Measurements from ENCODE around the gene OCA2.

Gene OCA2

DNA sequence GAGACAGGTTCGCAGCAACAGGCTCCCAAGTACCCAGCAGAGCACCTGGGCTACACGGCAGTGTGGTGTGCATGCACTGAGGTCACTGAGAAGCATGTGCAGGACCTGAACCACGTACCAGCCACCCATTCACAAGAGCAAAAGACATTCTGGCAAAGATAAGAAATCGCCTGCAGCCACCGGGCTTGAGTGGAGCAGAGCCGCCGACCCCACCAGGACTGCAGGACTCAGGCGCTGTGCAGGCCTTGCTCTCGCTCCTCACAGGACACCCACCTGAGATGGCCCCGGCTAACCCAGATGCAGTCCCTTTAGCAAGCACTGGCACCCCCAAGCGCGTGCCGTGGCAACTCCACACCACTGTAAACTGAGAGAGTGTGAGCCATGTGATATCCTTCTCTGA, 32.3 kb upstream of the OCA2 start:
- Histone ChIP-seq H3K36me3 (ENCODE audit: control insufficient read depth in 1 of 2, insufficient read depth in 2 of 2, low read length in 2 of 2) (peaks cover 38 to 75% of the 10 kb centered on the region in 2 donors), H3K4me3 (ENCODE audit: low read depth in 1 of 2, low read length in 2 of 2) (no peak overlapping the region), H3K9me3 (ENCODE audit: control insufficient read depth in 1 of 2, low read length in 2 of 2) (no peaks in the 10 kb centered on the region), H3K9ac (ENCODE audit: low read depth in 1 of 2, low read length in 2 of 2) (no peak overlapping the region), H3K27ac (ENCODE audit: low read depth, low read length) (no peak overlapping the region), H3K4me1 (ENCODE audit: control insufficient read depth in 1 of 2, insufficient read depth in 2 of 2, low read length in 2 of 2) (no peaks in the 10 kb centered on the region), H3K27me3 (ENCODE audit: control insufficient read depth in 1 of 2, insufficient read depth in 2 of 2, low read length in 2 of 2) (no peaks in the 10 kb centered on the region)

DNA sequence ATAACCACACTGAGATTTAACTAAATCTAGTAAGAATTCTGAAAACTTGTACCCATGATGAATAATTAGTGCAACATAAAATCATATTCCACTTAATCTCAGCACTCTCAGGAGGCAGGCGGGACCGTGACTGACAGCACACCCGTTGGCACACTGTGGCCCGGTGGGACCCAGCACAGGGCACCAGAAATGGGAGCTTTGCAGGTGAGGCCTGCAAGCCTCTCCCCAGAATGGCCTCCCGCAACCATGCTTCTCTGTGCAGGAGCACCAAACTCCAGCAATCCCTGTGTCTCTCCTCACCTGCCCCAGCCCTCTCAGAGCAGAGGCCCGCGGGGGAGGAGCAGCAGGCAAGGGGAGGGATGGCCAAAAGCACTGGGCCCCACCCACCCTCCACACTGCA, 31.5 kb upstream of the OCA2 start:
- peaks cover 38 to 77% of the 10 kb centered on the region in 2 donors for H3K36me3 ChIP-seq (ENCODE audit: control insufficient read depth in 1 of 2, insufficient read depth in 2 of 2, low read length in 2 of 2)
- no peaks in the 10 kb centered on the region for H3K4me1 ChIP-seq (ENCODE audit: control insufficient read depth in 1 of 2, insufficient read depth in 2 of 2, low read length in 2 of 2)
- H3K9ac ChIP-seq (ENCODE audit: low read depth in 1 of 2, low read length in 2 of 2), result no peak overlapping the region
- H3K27ac ChIP-seq (ENCODE audit: low read depth, low read length), result no peak overlapping the region
- no peak overlapping the region for H3K4me3 ChIP-seq (ENCODE audit: low read depth in 1 of 2, low read length in 2 of 2)
- no peaks in the 10 kb centered on the region for H3K27me3 ChIP-seq (ENCODE audit: control insufficient read depth in 1 of 2, insufficient read depth in 2 of 2, low read length in 2 of 2)
- no peaks in the 10 kb centered on the region for H3K9me3 ChIP-seq (ENCODE audit: control insufficient read depth in 1 of 2, low read length in 2 of 2)

DNA sequence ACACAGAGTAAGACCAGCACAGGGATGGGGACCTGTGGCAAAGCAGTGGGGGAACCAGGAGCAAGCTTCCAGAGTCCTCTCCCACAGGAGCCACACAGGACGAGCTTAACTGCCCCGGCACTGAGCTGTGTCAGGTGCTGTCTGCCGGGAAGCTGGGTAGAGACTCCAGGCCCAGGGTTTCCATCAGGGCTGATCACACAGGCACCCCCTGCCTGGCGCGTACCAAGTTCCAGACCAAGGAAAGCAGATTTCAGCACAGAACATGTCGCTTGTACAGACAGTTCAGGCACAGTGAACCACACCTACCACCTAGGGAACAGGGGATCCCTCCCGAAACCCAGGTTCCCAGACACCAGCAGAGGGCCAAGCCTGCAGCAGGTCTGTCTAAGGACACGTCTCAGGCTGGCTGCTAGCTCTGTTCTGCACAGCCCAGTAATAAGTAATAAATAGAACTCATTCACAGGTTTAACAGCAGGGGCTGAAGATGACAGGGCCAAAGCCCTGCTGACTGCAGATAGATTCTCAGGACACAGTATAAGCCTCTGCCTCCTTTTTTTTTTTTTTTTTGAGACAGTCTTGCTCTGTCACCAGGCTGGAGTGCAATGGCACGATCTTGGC, 30.2 kb upstream of the OCA2 start:
- H3K36me3 ChIP-seq (ENCODE audit: control insufficient read depth in 1 of 2, insufficient read depth in 2 of 2, low read length in 2 of 2), result peaks cover 49 to 78% of the 10 kb centered on the region in 2 donors
- no peaks in the 10 kb centered on the region for H3K27me3 ChIP-seq (ENCODE audit: control insufficient read depth in 1 of 2, insufficient read depth in 2 of 2, low read length in 2 of 2)
- H3K9ac ChIP-seq (ENCODE audit: low read depth in 1 of 2, low read length in 2 of 2), result no peak overlapping the region
- no peaks in the 10 kb centered on the region for H3K9me3 ChIP-seq (ENCODE audit: control insufficient read depth in 1 of 2, low read length in 2 of 2)
- H3K4me1 ChIP-seq (ENCODE audit: control insufficient read depth in 1 of 2, insufficient read depth in 2 of 2, low read length in 2 of 2), result no peaks in the 10 kb centered on the region
- H3K27ac ChIP-seq (ENCODE audit: low read depth, low read length), result no peak overlapping the region
- no peak overlapping the region for H3K4me3 ChIP-seq (ENCODE audit: low read depth in 1 of 2, low read length in 2 of 2)

DNA sequence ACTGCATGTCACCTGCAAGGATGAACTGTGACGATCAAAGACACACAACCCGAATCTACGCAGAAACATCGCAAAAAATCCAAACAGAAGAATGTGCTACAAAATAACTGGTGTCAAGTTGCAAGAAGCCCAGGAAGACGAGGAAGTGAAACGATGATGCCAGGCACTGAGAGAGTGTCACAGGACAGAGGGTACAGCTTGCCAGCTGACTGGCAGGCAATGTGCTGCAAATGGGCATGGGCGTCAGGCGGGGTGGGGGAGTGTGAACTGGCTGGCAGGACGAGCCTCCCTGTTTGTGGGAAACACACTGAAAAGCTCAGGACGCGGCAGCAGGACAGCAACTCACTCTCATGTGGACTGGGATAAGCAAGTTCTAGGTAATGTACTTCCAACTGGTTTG, 28.9 kb upstream of the OCA2 start:
- Histone ChIP-seq H3K27me3 (ENCODE audit: control insufficient read depth in 1 of 2, insufficient read depth in 2 of 2, low read length in 2 of 2) (no peaks in the 10 kb centered on the region), H3K9ac (ENCODE audit: low read depth in 1 of 2, low read length in 2 of 2) (no peak overlapping the region), H3K27ac (ENCODE audit: low read depth, low read length) (no peak overlapping the region), H3K4me3 (ENCODE audit: low read depth in 1 of 2, low read length in 2 of 2) (no peak overlapping the region), H3K4me1 (ENCODE audit: control insufficient read depth in 1 of 2, insufficient read depth in 2 of 2, low read length in 2 of 2) (no peaks in the 10 kb centered on the region), H3K36me3 (ENCODE audit: control insufficient read depth in 1 of 2, insufficient read depth in 2 of 2, low read length in 2 of 2) (peaks cover 60 to 81% of the 10 kb centered on the region in 2 donors), H3K9me3 (ENCODE audit: control insufficient read depth in 1 of 2, low read length in 2 of 2) (no peaks in the 10 kb centered on the region)

DNA sequence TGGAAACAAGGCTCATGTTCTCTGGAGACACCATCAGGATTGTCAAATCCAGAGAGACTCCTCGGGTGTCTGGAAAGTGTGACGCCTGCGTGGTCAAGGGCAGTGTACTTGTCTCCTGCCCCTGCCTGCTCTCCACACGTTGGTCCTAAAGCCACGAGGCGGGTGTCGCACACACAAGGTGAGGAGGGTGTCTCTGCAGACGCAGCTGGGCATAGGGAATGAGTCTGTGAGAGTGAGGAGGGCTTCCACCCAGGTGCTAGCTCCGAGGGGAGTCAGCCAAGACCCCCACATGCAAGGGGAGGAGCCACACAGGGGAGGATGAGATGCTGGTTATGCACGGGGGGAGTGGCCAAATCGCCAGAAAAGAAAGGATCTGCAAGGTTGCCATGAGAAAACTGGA, 27.9 kb upstream of the OCA2 start:
- no peak overlapping the region for H3K9ac ChIP-seq (ENCODE audit: low read depth in 1 of 2, low read length in 2 of 2)
- no peaks in the 10 kb centered on the region for H3K9me3 ChIP-seq (ENCODE audit: control insufficient read depth in 1 of 2, low read length in 2 of 2)
- H3K4me3 ChIP-seq (ENCODE audit: low read depth in 1 of 2, low read length in 2 of 2), result no peak overlapping the region
- H3K27me3 ChIP-seq (ENCODE audit: control insufficient read depth in 1 of 2, insufficient read depth in 2 of 2, low read length in 2 of 2), result no peaks in the 10 kb centered on the region
- peaks cover 56 to 82% of the 10 kb centered on the region in 2 donors for H3K36me3 ChIP-seq (ENCODE audit: control insufficient read depth in 1 of 2, insufficient read depth in 2 of 2, low read length in 2 of 2)
- no peak overlapping the region for H3K27ac ChIP-seq (ENCODE audit: low read depth, low read length)
- no peaks in the 10 kb centered on the region for H3K4me1 ChIP-seq (ENCODE audit: control insufficient read depth in 1 of 2, insufficient read depth in 2 of 2, low read length in 2 of 2)

DNA sequence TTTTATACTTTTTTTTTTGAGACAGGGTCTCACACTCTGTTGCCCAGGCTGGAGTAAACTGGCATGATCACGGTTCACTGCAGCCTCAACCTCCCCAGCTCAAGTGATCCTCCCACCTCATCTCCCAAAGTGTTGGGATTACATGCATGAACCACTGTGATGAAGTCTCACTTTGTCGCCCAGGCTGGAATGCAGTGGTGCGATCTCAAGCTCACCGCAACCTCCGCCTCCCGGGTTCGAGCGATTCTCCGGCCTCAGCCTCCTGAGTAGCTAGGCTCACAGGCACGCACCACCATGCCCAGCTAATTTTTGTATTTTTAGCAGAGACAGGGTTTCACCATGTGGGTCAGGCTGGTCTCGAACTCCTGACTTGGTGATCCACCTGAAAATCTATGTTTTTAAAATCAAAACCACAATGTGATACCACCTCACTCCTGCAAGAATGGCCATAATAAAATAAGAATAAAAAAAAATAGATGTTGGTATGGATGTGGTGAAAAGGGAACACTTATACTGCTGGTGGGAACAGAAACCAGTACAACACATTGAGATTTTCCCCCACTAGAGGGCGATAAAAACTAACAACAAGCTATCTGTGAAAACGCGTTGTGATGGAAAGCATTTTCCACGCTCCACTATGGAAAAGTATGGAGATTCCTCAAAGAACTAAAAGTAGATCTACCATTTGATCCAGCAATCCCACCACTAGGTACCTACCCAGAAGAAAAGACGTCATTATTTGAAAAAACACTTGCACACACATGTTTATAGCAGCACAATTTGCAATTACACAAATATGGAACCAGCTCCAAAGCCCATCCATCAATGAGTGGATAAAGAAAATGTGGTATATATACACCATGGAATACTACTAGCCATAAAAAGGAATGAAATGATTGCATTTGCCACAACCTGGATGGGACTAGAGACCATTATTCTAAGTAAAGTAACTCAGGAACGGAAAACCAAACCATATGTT, 26.8 kb upstream of the OCA2 start:
- H3K9me3 ChIP-seq (ENCODE audit: control insufficient read depth in 1 of 2, low read length in 2 of 2), result no peaks in the 10 kb centered on the region
- H3K36me3 ChIP-seq (ENCODE audit: control insufficient read depth in 1 of 2, insufficient read depth in 2 of 2, low read length in 2 of 2), result peaks cover 54 to 82% of the 10 kb centered on the region in 2 donors
- no peak overlapping the region for H3K4me3 ChIP-seq (ENCODE audit: low read depth in 1 of 2, low read length in 2 of 2)
- H3K27me3 ChIP-seq (ENCODE audit: control insufficient read depth in 1 of 2, insufficient read depth in 2 of 2, low read length in 2 of 2), result no peaks in the 10 kb centered on the region
- H3K27ac ChIP-seq (ENCODE audit: low read depth, low read length), result no peak overlapping the region
- H3K4me1 ChIP-seq (ENCODE audit: control insufficient read depth in 1 of 2, insufficient read depth in 2 of 2, low read length in 2 of 2), result no peaks in the 10 kb centered on the region
- H3K9ac ChIP-seq (ENCODE audit: low read depth in 1 of 2, low read length in 2 of 2), result no peak overlapping the region

DNA sequence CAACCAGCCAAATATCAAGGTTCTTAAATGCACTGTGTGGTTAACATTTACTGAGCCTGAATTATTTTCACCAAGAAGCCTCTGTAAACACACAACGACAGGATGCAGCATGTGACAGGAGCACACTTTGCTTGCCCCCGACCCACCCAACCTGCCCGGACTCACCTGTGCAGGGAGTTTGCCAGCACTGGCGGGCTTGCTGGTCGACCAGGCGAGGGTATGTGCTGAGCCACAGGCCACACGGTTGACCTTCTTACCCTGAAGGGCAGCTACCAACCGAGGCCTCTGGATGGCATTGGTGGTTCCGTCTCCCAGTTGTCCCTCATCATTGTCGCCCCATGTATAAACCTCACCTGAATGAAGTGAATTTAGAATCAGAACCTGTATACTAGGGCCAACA, 25.7 kb upstream of the OCA2 start:
- Histone ChIP-seq H3K4me3 (ENCODE audit: low read depth in 1 of 2, low read length in 2 of 2) (no peak overlapping the region), H3K27me3 (ENCODE audit: control insufficient read depth in 1 of 2, insufficient read depth in 2 of 2, low read length in 2 of 2) (no peaks in the 10 kb centered on the region), H3K9ac (ENCODE audit: low read depth in 1 of 2, low read length in 2 of 2) (no peak overlapping the region), H3K27ac (ENCODE audit: low read depth, low read length) (no peak overlapping the region), H3K4me1 (ENCODE audit: control insufficient read depth in 1 of 2, insufficient read depth in 2 of 2, low read length in 2 of 2) (no peaks in the 10 kb centered on the region), H3K36me3 (ENCODE audit: control insufficient read depth in 1 of 2, insufficient read depth in 2 of 2, low read length in 2 of 2) (peaks cover 57 to 82% of the 10 kb centered on the region in 2 donors), H3K9me3 (ENCODE audit: control insufficient read depth in 1 of 2, low read length in 2 of 2) (no peaks in the 10 kb centered on the region)

DNA sequence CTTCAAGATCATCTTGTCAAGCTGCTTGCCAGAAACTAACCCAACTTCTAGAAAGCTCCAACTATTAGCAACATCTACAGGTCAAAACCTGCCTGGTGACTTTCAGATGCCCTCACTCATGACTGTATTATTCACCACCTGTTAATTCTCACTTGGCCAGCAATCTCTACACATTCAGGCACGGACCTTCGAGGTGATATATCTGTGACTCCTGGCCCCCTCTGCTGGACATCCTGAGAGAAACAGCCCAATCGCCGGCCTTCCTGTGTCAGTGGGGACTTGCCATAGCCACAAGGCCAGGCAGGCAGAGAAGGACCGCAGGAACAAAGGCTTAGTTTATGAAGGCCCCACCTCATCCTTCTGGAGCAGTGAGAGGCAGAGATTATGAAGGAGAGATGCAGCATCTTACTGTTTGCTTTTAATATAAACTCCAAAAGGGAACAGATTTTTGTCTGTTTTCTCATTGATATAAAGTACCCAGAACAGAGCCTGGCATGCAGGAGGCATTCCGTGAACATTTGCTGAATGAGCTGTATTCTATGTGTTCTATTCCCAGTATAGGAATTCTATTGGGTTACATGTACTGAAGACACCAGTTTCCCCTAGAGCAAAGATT, 24.4 kb upstream of the OCA2 start:
- H3K4me3 ChIP-seq (ENCODE audit: low read depth in 1 of 2, low read length in 2 of 2), result no peak overlapping the region

DNA sequence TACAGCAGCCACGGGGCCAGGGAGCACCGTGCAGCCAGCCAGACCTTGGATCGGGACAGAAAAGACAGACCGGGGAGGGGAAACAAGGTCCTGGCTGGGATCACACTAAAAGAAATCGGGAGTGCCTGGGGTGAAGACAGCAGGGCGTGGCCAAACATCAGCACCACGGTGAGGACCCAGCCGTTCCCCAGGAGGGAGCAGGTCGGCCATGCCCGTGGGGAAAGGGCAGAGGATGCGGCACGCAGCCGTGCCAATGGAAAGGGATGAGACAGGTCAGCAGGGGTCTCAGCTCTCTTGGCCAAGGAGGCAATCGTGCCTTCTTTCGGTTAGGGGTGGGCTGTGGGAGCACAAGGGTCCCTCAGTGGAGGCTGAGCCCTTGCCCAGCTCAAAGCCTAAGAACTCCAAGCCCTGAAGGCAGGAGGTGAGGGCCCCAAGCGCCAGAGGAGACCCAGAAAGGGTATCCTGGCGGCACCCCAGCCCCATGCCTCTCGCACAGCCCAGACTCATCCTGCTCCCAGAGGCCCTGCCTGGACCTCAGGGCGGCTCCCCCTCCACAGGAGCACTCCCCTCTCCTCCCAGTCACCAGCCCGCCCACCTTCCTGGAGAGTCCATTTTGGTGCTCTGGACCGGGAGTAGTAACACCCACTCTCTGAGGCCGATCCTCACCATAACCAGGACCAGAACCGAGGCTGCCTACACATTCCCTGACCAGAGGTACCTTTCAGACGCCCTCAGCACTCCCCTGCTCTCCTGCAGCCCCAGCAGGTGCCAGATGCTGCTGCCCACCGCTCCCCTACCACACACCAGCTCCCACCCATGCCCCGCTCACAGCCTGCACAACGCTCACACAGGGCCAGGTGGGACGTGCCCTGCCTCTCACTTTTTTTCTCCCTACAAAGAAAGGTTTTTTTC, 23.2 kb upstream of the OCA2 start:
- H3K27ac ChIP-seq (ENCODE audit: low read depth, low read length), result no peak overlapping the region
- H3K9ac ChIP-seq (ENCODE audit: low read depth in 1 of 2, low read length in 2 of 2), result no peak overlapping the region
- no peak overlapping the region for H3K4me3 ChIP-seq (ENCODE audit: low read depth in 1 of 2, low read length in 2 of 2)
- no peaks in the 10 kb centered on the region for H3K4me1 ChIP-seq (ENCODE audit: control insufficient read depth in 1 of 2, insufficient read depth in 2 of 2, low read length in 2 of 2)
- H3K9me3 ChIP-seq (ENCODE audit: control insufficient read depth in 1 of 2, low read length in 2 of 2), result no peaks in the 10 kb centered on the region
- H3K36me3 ChIP-seq (ENCODE audit: control insufficient read depth in 1 of 2, insufficient read depth in 2 of 2, low read length in 2 of 2), result peaks cover 46 to 79% of the 10 kb centered on the region in 2 donors
- no peaks in the 10 kb centered on the region for H3K27me3 ChIP-seq (ENCODE audit: control insufficient read depth in 1 of 2, insufficient read depth in 2 of 2, low read length in 2 of 2)

More for the DNA sequence above, 24.4 kb upstream of the OCA2 start:
- Histone ChIP-seq H3K27me3 (ENCODE audit: control insufficient read depth in 1 of 2, insufficient read depth in 2 of 2, low read length in 2 of 2) (no peaks in the 10 kb centered on the region), H3K9ac (ENCODE audit: low read depth in 1 of 2, low read length in 2 of 2) (no peak overlapping the region), H3K9me3 (ENCODE audit: control insufficient read depth in 1 of 2, low read length in 2 of 2) (no peaks in the 10 kb centered on the region), H3K27ac (ENCODE audit: low read depth, low read length) (no peak overlapping the region), H3K36me3 (ENCODE audit: control insufficient read depth in 1 of 2, insufficient read depth in 2 of 2, low read length in 2 of 2) (peaks cover 53 to 77% of the 10 kb centered on the region in 2 donors), H3K4me1 (ENCODE audit: control insufficient read depth in 1 of 2, insufficient read depth in 2 of 2, low read length in 2 of 2) (no peaks in the 10 kb centered on the region)

All from duodenal mucosa (tissue), 2 donors.